Fibroblast of pulmonary artery (primary cell): ENCODE measurements around the gene MACROD2.
A peak's percentile ranks its signal among the peaks of the same experiment; 100 is the strongest.

Experiments used
- DNase-seq: peaks from one replicate; pipeline ENCODE4 v3.0.0-alpha.2; 2010; ENCODE audit warnings: low read depth
- H3K4me3 ChIP-seq: replicated peaks from 2 replicates; pipeline ENCODE4 v1.5.1; 2011; ENCODE audit warnings: low read depth, mild to moderate bottlenecking, control low read depth, low read length, moderate library complexity
- CTCF ChIP-seq: IDR thresholded peaks from 2 replicates; pipeline ENCODE4 v1.5.1; 2011; ENCODE audit warnings: mild to moderate bottlenecking, control low read depth, low read length, inconsistent platforms; ENCODE audit errors: missing control alignments

The MACROD2 gene

GRCh38 chr20:15643713-15644112 lies 1648.4 kb downstream of the MACROD2 start:
- TF ChIP-seq CTCF: peak; percentile 29
- peak; percentile 20 for DNase-seq

GRCh38 chr20:15645816-15646215 lies 1650.5 kb downstream of the MACROD2 start:
- DNase-seq: no peak
- TF ChIP-seq CTCF: no peak
- no peak overlapping the region for H3K4me3 ChIP-seq

More at GRCh38 chr20:15643713-15644112, 1648.4 kb downstream of the MACROD2 start:
- no peak overlapping the region for H3K4me3 ChIP-seq

GRCh38 chr20:15653396-15654207 lies 1658.3 kb downstream of the MACROD2 start:
- DNase-seq: no peak
- H3K4me3 ChIP-seq: no peak overlapping the region
- no peak for TF ChIP-seq CTCF

GRCh38 chr20:15654208-15654649 lies 1658.9 kb downstream of the MACROD2 start:
- TF ChIP-seq CTCF: peak; percentile 67
- DNase-seq: peak; percentile 63
- H3K4me3 ChIP-seq: no peak overlapping the region

- DNase-seq: no peak
- TF ChIP-seq CTCF: no peak
- H3K4me3 ChIP-seq: no peak overlapping the region
Observed at GRCh38 chr20:15655295-15655874, 1660.1 kb downstream of the MACROD2 start.

GRCh38 chr20:15656124-15656523 lies 1660.8 kb downstream of the MACROD2 start:
- DNase-seq: no peak
- TF ChIP-seq CTCF: no peak
- no peak overlapping the region for H3K4me3 ChIP-seq

- TF ChIP-seq CTCF: no peak
- no peak overlapping the region for H3K4me3 ChIP-seq
- no peak for DNase-seq
Observed at GRCh38 chr20:15658295-15658694, 1663.0 kb downstream of the MACROD2 start.
